HepG2 (cell line): ENCODE results near the gene SLC25A46. TPM values are rescaled to one million over a fixed set of nuclear protein-coding genes. Genes with fewer than 3 reads are reported as not detected.

ENCODE experiments used
- ATAC-seq: fragments of 200-7000 bp; cut with Tn5 transposase; 3 replicates; pipeline ENCODE4 v1.9.1; 2020; ENCODE audit warnings: mild to moderate bottlenecking, moderate library complexity
- BruUV-seq: library from RNA; stranded (reverse); fragments of 400-500 nt; replicated peaks from 2 replicates; lab custom pipeline; 2021; lab: Mats Ljungman, UMichigan
- CTCF ChIA-PET: fragments of 300-600 bp; formaldehyde crosslinking; extraction: SDS; loops from one replicate; lab custom pipeline; 2021; ENCODE audit warnings: low total read pairs, inconsistent platforms, low intra/inter-chr PET ratio; lab: Yijun Ruan, JAX
- POLR2A ChIA-PET: fragments of 350-600 bp; sonication (Branson Sonifier 250); formaldehyde crosslinking; loops from one replicate; lab custom pipeline; 2020; ENCODE audit warnings: antibody characterized with exemption, inconsistent platforms; lab: Yijun Ruan, JAX
- DNase-seq: peaks from one replicate; pipeline ENCODE4 v3.0.0-alpha.2; 2015; ENCODE audit warnings: low spot score
- FAIRE-seq: peaks from 3 replicates; lab custom pipeline; 2011; peaks lifted over from hg19 to GRCh38; lab: Jason Lieb, UNC
- H2AFZ ChIP-seq: one replicate; pipeline ENCODE4 v1.6.1; 2011; ENCODE audit warnings: low read length, inconsistent platforms
- H3K27ac ChIP-seq: fragments of 300-600 bp; 3 replicates; pipeline ENCODE4 v1.8.0; 2011; ENCODE audit warnings: mixed run types, mild to moderate bottlenecking, mixed read lengths, low read length, inconsistent platforms; ENCODE audit not compliant: insufficient read depth; ENCODE audit errors: extremely low read length
- H3K27me3 ChIP-seq, 2 experiments: fragments of 200-600 bp in 1 of 2; 2 replicates in 1 of 2; 3 replicates in 1 of 2; pipeline versions ENCODE4 v1.6.0 to v1.8.0; 2011; ENCODE audit warnings: low read length in 2 of 2, mild to moderate bottlenecking in 2 of 2, moderate library complexity in 2 of 2, inconsistent platforms in 1 of 2; ENCODE audit not compliant: insufficient read depth in 2 of 2, control insufficient read depth in 1 of 2
- H3K36me3 ChIP-seq, 2 experiments: fragments of 200-600 bp in 1 of 2; replicated peaks in 1 of 2; 2 replicates in 1 of 2; 3 replicates in 1 of 2; pipeline versions ENCODE4 v1.5.1 to v1.8.0; 2011; ENCODE audit warnings: low read length in 2 of 2, inconsistent platforms in 1 of 2; ENCODE audit not compliant: insufficient read depth in 2 of 2, control insufficient read depth in 1 of 2
- H3K4me1 ChIP-seq: 2 replicates; pipeline ENCODE4 v1.5.1; 2012; ENCODE audit warnings: low read length, inconsistent platforms; ENCODE audit not compliant: insufficient read depth
- H3K4me2 ChIP-seq: 2 replicates; pipeline ENCODE4 v1.6.0; 2011; ENCODE audit warnings: low read depth, low read length, inconsistent platforms
- H3K4me3 ChIP-seq, 3 experiments: fragments of 200-600 bp in 1 of 3; sonication (generic), shearing (Covaris generic) in 1 of 3; replicated peaks in 1 of 3; 2 replicates each; pipeline ENCODE4 v1.5.1; 2011 to 2016; ENCODE audit warnings: low read length in 3 of 3, inconsistent platforms in 2 of 3, low read depth in 2 of 3, mild to moderate bottlenecking in 2 of 3, control low read depth in 1 of 3, mixed read lengths in 1 of 3; ENCODE audit not compliant: insufficient read depth in 1 of 3
- H3K79me2 ChIP-seq: one replicate; pipeline ENCODE4 v1.6.1; 2011; ENCODE audit warnings: low read length, inconsistent platforms; ENCODE audit not compliant: insufficient read depth
- H3K9ac ChIP-seq: 2 replicates; pipeline ENCODE4 v1.6.0; 2011; ENCODE audit warnings: mild to moderate bottlenecking, low read depth, low read length, inconsistent platforms; ENCODE audit not compliant: insufficient read depth
- H3K9me3 ChIP-seq: 2 replicates; pipeline ENCODE4 v1.5.1; 2012; ENCODE audit warnings: mild to moderate bottlenecking, low read length
- H4K20me1 ChIP-seq: 2 replicates; pipeline ENCODE4 v1.6.0; 2011; ENCODE audit warnings: inconsistent platforms, mild to moderate bottlenecking, low read length, moderate library complexity; ENCODE audit not compliant: insufficient read depth
- ARID3A ChIP-seq: IDR thresholded peaks from 2 replicates; pipeline ENCODE4 v1.6.1; 2012; ENCODE audit warnings: low read depth, low read length, improper control_type of control experiment
- ATF3 ChIP-seq: sonication (generic); formaldehyde crosslinking; IDR thresholded peaks from 2 replicates; pipeline ENCODE4 v1.4.0; 2020; ENCODE audit warnings: missing genetic modification reagents
- GFI1 ChIP-seq: sonication (generic); formaldehyde crosslinking; IDR thresholded peaks from 2 replicates; pipeline ENCODE4 v1.5.0; 2020; ENCODE audit warnings: missing genetic modification reagents, mild to moderate bottlenecking, borderline replicate concordance
- MED1 ChIP-seq: sonication (generic); formaldehyde crosslinking; IDR thresholded peaks from 2 replicates; pipeline ENCODE4 v1.4.0; 2020; ENCODE audit warnings: missing genetic modification reagents
- RBM22 ChIP-seq: fragments of 200-400 bp; formaldehyde crosslinking; optimal IDR thresholded peaks from 2 replicates; pipeline ENCODE3; 2017; ENCODE audit warnings: mild to moderate bottlenecking, low read length, moderate library complexity
- SMC3 ChIP-seq: IDR thresholded peaks from 2 replicates; pipeline ENCODE4 v1.6.1; 2011; ENCODE audit warnings: low read length, improper control_type of control experiment
- SP1 ChIP-seq, 2 experiments: fragments of 450-650 bp in 1 of 2; sonication (generic) in 1 of 2; formaldehyde crosslinking in 1 of 2; IDR thresholded peaks; 2 replicates each; pipeline versions ENCODE4 v1.4.0 to v1.6.1; 2016 to 2020; ENCODE audit warnings: missing genetic modification reagents in 1 of 2
- ZNF251 ChIP-seq: sonication (generic); formaldehyde crosslinking; IDR thresholded peaks from 2 replicates; pipeline ENCODE4 v1.9.0; 2021; ENCODE audit warnings: mild to moderate bottlenecking, missing genetic modification reagents
- ZNF619 ChIP-seq: sonication (generic); formaldehyde crosslinking; IDR thresholded peaks from 2 replicates; pipeline ENCODE4 v1.4.0; 2020; ENCODE audit warnings: mild to moderate bottlenecking, missing genetic modification reagents
- ZNF629 ChIP-seq: sonication (generic); formaldehyde crosslinking; conservative IDR thresholded peaks from 2 replicates; pipeline ENCODE4 v1.5.0; 2020; ENCODE audit warnings: missing genetic modification reagents
- ZNF703 ChIP-seq: sonication (generic); formaldehyde crosslinking; IDR thresholded peaks from 2 replicates; pipeline ENCODE4 v1.5.1; 2020; ENCODE audit warnings: missing genetic modification reagents, mild to moderate bottlenecking, moderate library complexity, borderline replicate concordance
- ZNF737 ChIP-seq: sonication (generic); formaldehyde crosslinking; IDR thresholded peaks from 2 replicates; pipeline ENCODE4 v1.5.0; 2020; ENCODE audit warnings: missing genetic modification reagents, mild to moderate bottlenecking, borderline replicate concordance
- ZNF749 ChIP-seq: sonication (generic); formaldehyde crosslinking; IDR thresholded peaks from 2 replicates; pipeline ENCODE4 v1.8.0; 2022; ENCODE audit warnings: mild to moderate bottlenecking, missing genetic modification reagents, moderate library complexity, borderline replicate concordance
- ZNF781 ChIP-seq: sonication (generic); formaldehyde crosslinking; IDR thresholded peaks from 2 replicates; pipeline ENCODE4 v1.5.1; 2020; ENCODE audit warnings: borderline replicate concordance, mild to moderate bottlenecking, missing genetic modification reagents; ENCODE audit errors: not compliant biosample characterization
- WGBS: methylation state at CpG from one replicate; pipeline ENCODE4 v1.1.6; 2017; ENCODE audit warnings: low lambda C conversion rate; 5-methylcytosine and 5-hydroxymethylcytosine counted together
- in situ Hi-C: cut with HindIII; loops from 2 replicates; pipeline ENCODE4 v1.10.0; 2017; ENCODE audit warnings: low pct_unique_long_range_greater_than_20kb; ENCODE audit not compliant: extremely low pct_ligation_motif_present
- intact Hi-C: fragments of 100-400 bp; cut with micrococcal nuclease; formaldehyde crosslinking; loops from one replicate; pipeline ENCODE4 v1.10.0; 2022; ENCODE audit not compliant: unreplicated experiment
- polyA plus RNA-seq, 8 experiments: library from polyadenylated mRNA; depleted of rRNA in 3 of 8; stranded (reverse) in 7 of 8; unstranded in 1 of 8; fragments of >200 nt; fragmentation: Illumina TruSeq in 4 of 8; extraction: Trizol in 4 of 8; gene quantifications; 2 replicates each; pipeline versions ENCODE4 v1.2.1 to v1.2.3, GENCODE V29; 2011 to 2016; ENCODE audit warnings: low read depth in 4 of 8, missing spikeins in 1 of 8, mixed read lengths in 1 of 8; ENCODE audit not compliant: insufficient read depth in 1 of 8
- total RNA-seq, 5 experiments: library from RNA; depleted of rRNA; stranded (reverse); fragments of >200 nt; fragmentation: Illumina TruSeq; extraction: Trizol; gene quantifications; 2 replicates each; pipeline ENCODE4 v1.2.3, GENCODE V29; 2016; ENCODE audit warnings: low read depth in 1 of 5

The SLC25A46 gene
- total and polyA plus RNA-seq, 2 of the 13 experiments (the other 11 are each of a cell fraction or from before 2014, with no cell fraction given) = 14.2 to 34.6 TPM

- H4K20me1 ChIP-seq = no peaks in the 10 kb centered on the region
- H3K36me3 ChIP-seq = no peaks in the 10 kb centered on the region
- BruUV-seq = no TSS peak
- TF ChIP-seq ZNF781 (CRISPR knock-in tag) (no peak), SP1 (IDR thresholded peaks at IDR 0.05) (no peak), SP1 (CRISPR knock-in tag; IDR thresholded peaks at IDR 0.05) (no peak), ARID3A (no peak), ZNF619 (CRISPR knock-in tag) (no peak), ZNF703 (no peak), MED1 (CRISPR knock-in tag) (no peak), SMC3 (no peak), ZNF737 (no peak), ZNF629 (no peak), RBM22 (no peak), ZNF749 (no peak), GFI1 (CRISPR knock-in tag) (no peak), ATF3 (CRISPR knock-in tag) (no peak), ZNF251 (no peak)
- no peaks in the 10 kb centered on the region for H3K9me3 ChIP-seq
- no peaks in the 10 kb centered on the region for H3K4me1 ChIP-seq
- WGBS = 7% methylated on average over 2 of the region's 2 CpGs
- CTCF ChIA-PET = no interaction called here
- no peak overlapping the region for H3K9ac ChIP-seq
- intact Hi-C loops = no loop called here
- no peak overlapping the region for H3K4me3 ChIP-seq
- in situ Hi-C loops = no loop called here
- no peak overlapping the region for H2AFZ ChIP-seq
- no peak overlapping the region for H3K4me2 ChIP-seq
- no peak for DNase-seq
- H3K27me3 ChIP-seq = no peaks in the 10 kb centered on the region; a peak in 1 of 5 replicates
- ATAC-seq = no peak
- POLR2A ChIA-PET = no interaction called here
- no peak overlapping the region for H3K27ac ChIP-seq
- no peak for FAIRE-seq
- no peaks in the 10 kb centered on the region for H3K79me2 ChIP-seq
Measured at GRCh38 chr5:110703481-110703880, 35.3 kb upstream of the SLC25A46 start.
